ENCODE measurements around the gene SSR1. TPM values are rescaled to one million over a fixed set of nuclear protein-coding genes. Genes with fewer than 3 reads are reported as not detected.
A peak's percentile ranks its signal among the peaks of the same experiment; 100 is the strongest.

Gene SSR1
- total and polyA plus RNA-seq, 9 of the 15 experiments (the other 6 are each of a cell fraction or from before 2014, with no cell fraction given), result 87.7 to 220 (median 144) TPM

GRCh38 chr6:7238900-7239589 lies 74.0 kb downstream of the SSR1 start (continued):
- TF ChIP-seq NR2F6 (CRISPR knock-in tag; IDR thresholded peaks at IDR 0.05), result no peak
- no peak for TF ChIP-seq IFI16 (CRISPR knock-in tag; IDR thresholded peaks at IDR 0.05)
- no peak for TF ChIP-seq CUX1 (CRISPR knock-in tag; IDR thresholded peaks at IDR 0.05)
- TF ChIP-seq HNRNPL (IDR thresholded peaks at IDR 0.05; ENCODE audit: low read depth, low read length), result no peak
- TF ChIP-seq RFX1 (IDR thresholded peaks at IDR 0.05), result no peak
- TF ChIP-seq JUNB (CRISPR knock-in tag; conservative IDR thresholded peaks at IDR 0.05), result no peak
- TF ChIP-seq HNRNPLL (IDR thresholded peaks at IDR 0.05; ENCODE audit: low read depth, low read length, poor library complexity, severe bottlenecking), result no peak
- no peak for TF ChIP-seq HMGXB4 (CRISPR knock-in tag; IDR thresholded peaks at IDR 0.05)
- no peak for TF ChIP-seq SUPT5H (IDR thresholded peaks at IDR 0.05)
- no peak for TF ChIP-seq ARID1B (IDR thresholded peaks at IDR 0.05)
- TF ChIP-seq MECOM (CRISPR knock-in tag; IDR thresholded peaks at IDR 0.05), result no peak
- peak; percentile 70; the same call in 1 of the 2 replicates for TF ChIP-seq CC2D1A (IDR thresholded peaks at IDR 0.05)
- TF ChIP-seq SNAPC5 (CRISPR knock-in tag; IDR thresholded peaks at IDR 0.05), result no peak
- TF ChIP-seq ZNF41 (CRISPR knock-in tag; conservative IDR thresholded peaks at IDR 0.05), result no peak
- no peak for TF ChIP-seq ZNF609 (CRISPR knock-in tag; IDR thresholded peaks at IDR 0.05; ENCODE audit: borderline replicate concordance)
